Muscle of leg (tissue), 11 donors: ENCODE measurements around the gene TUBA4A. TPM values are rescaled to one million over a fixed set of nuclear protein-coding genes. Genes with fewer than 3 reads are reported as not detected.

Source experiments
- DNase-seq: peaks from one replicate; pipeline ENCODE4 v3.0.0; 2013
- H3K27ac ChIP-seq: one replicate; pipeline ENCODE4 v1.5.1; 2013; ENCODE audit warnings: mild to moderate bottlenecking, low read length, control low read depth
- H3K27me3 ChIP-seq: one replicate; pipeline ENCODE4 v1.6.1; 2013; ENCODE audit warnings: low read length; ENCODE audit not compliant: control insufficient read depth, insufficient read depth
- H3K36me3 ChIP-seq: one replicate; pipeline ENCODE4 v1.6.1; 2013; ENCODE audit warnings: low read length; ENCODE audit not compliant: control insufficient read depth, insufficient read depth
- H3K4me1 ChIP-seq: one replicate; pipeline ENCODE4 v1.6.1; 2013; ENCODE audit warnings: low read length; ENCODE audit not compliant: control insufficient read depth, insufficient read depth
- H3K4me3 ChIP-seq: one replicate; pipeline ENCODE4 v1.5.1; 2013; ENCODE audit warnings: low read length, control low read depth
- H3K9me3 ChIP-seq: replicated peaks from 2 replicates; pipeline ENCODE4 v1.6.1; 2013; ENCODE audit warnings: low read depth, low read length; ENCODE audit not compliant: control insufficient read depth
- WGBS: methylation state at CpG from one replicate; pipeline ENCODE4 v1.1.5; 2013; ENCODE audit warnings: missing lambda C conversion rate; ENCODE audit not compliant: insufficient coverage; 5-methylcytosine and 5-hydroxymethylcytosine counted together
- polyA plus RNA-seq, 8 donors: library from polyadenylated mRNA; unstranded; fragments of 120-200 nt; gene quantifications; one replicate each; pipeline versions ENCODE4 v1.2.1 to v1.2.3, GENCODE V29; 2013; ENCODE audit warnings: inconsistent platforms in 1 of 8, low replicate concordance in 1 of 8; ENCODE audit not compliant: insufficient read length in 8 of 8, insufficient read depth in 1 of 8
- total RNA-seq: library from RNA; stranded (reverse); fragments of 120-200 nt; gene quantifications from one replicate; pipeline ENCODE4 v1.2.4, GENCODE V29; 2013

TUBA4A gene
- total and polyA plus RNA-seq, 9 donors: 36.2 to 160 (median 98.5) TPM

GRCh38 chr2:219280651-219281050 is 26.9 kb upstream of the TUBA4A start:
- DNase-seq: no peak
- WGBS: 85% methylated on average over 2 of the region's 4 CpGs
- Histone ChIP-seq H3K4me1 (peaks cover 41% of the 10 kb centered on the region), H3K27me3 (no peaks in the 10 kb centered on the region), H3K4me3 (no peak overlapping the region), H3K27ac (no peak overlapping the region), H3K36me3 (peaks cover 50% of the 10 kb centered on the region), H3K9me3 (no peaks in the 10 kb centered on the region)

- Histone ChIP-seq H3K4me1 (peaks cover 35% of the 10 kb centered on the region), H3K36me3 (peaks cover 44% of the 10 kb centered on the region), H3K27ac (peak overlapping the region; percentile 97), H3K27me3 (no peaks in the 10 kb centered on the region), H3K4me3 (peak overlapping the region; percentile 75), H3K9me3 (no peaks in the 10 kb centered on the region)
- 35% methylated on average over 5 of the region's 12 CpGs for WGBS
- DNase-seq: no peak
Observed at GRCh38 chr2:219279916-219280516, 26.3 kb upstream of the TUBA4A start.

GRCh38 chr2:219279151-219279915 is 25.6 kb upstream of the TUBA4A start, which contains the start of gene DNAJB2:
DNAJB2 (plus strand) TSS chr2:219279366; CDS start chr2:219279834, 468 bp downstream.
- Histone ChIP-seq H3K4me3 (peak within 1 kb of the TSS; percentile 75), H3K27me3 (no peaks in the 10 kb centered on the region), H3K27ac (peak within 1 kb of the TSS; percentile 97), H3K4me1 (peaks cover 29% of the 10 kb centered on the region), H3K36me3 (peaks cover 37% of the 10 kb centered on the region), H3K9me3 (no peaks in the 10 kb centered on the region)
- DNase-seq: peak; percentile 99
- under 1% methylated on average over 47 of the region's 65 CpGs for WGBS

GRCh38 chr2:219278655-219279150 is 25.0 kb upstream of the TUBA4A start:
- Histone ChIP-seq H3K27me3 (no peaks in the 10 kb centered on the region), H3K36me3 (peaks cover 31% of the 10 kb centered on the region), H3K4me1 (peaks cover 35% of the 10 kb centered on the region), H3K27ac (peak overlapping the region; percentile 97), H3K9me3 (no peaks in the 10 kb centered on the region), H3K4me3 (peak overlapping the region; percentile 75)
- 0% methylated on average over 3 of the region's 9 CpGs for WGBS
- no peak for DNase-seq

- Histone ChIP-seq H3K27me3 (no peaks in the 10 kb centered on the region), H3K4me3 (no peak overlapping the region), H3K9me3 (no peaks in the 10 kb centered on the region), H3K27ac (peak overlapping the region; percentile 97), H3K4me1 (peaks cover 35% of the 10 kb centered on the region), H3K36me3 (peaks cover 25% of the 10 kb centered on the region)
- peak; percentile 90 for DNase-seq
- 15% methylated on average over 19 of the region's 25 CpGs for WGBS
Observed at GRCh38 chr2:219277703-219278654, 24.3 kb upstream of the TUBA4A start.

GRCh38 chr2:219274361-219274921 is 20.7 kb upstream of the TUBA4A start:
- peak overlapping the region; percentile 18 for H3K27ac ChIP-seq
- H3K36me3 ChIP-seq: no peaks in the 10 kb centered on the region
- DNase-seq: peak; percentile 53
- H3K4me3 ChIP-seq: no peak overlapping the region
- H3K9me3 ChIP-seq: no peaks in the 10 kb centered on the region
- H3K4me1 ChIP-seq: peaks cover 20% of the 10 kb centered on the region
- 10% methylated on average over 2 of the region's 6 CpGs for WGBS
- H3K27me3 ChIP-seq: peaks cover 15% of the 10 kb centered on the region

GRCh38 chr2:219273937-219274336 is 20.2 kb upstream of the TUBA4A start:
- Histone ChIP-seq H3K9me3 (no peaks in the 10 kb centered on the region), H3K27me3 (peaks cover 15% of the 10 kb centered on the region), H3K36me3 (no peaks in the 10 kb centered on the region), H3K27ac (peak overlapping the region; percentile 24), H3K4me1 (peaks cover 19% of the 10 kb centered on the region), H3K4me3 (no peak overlapping the region)
- no peak for DNase-seq
- 100% methylated on average over 2 of the region's 3 CpGs for WGBS

GRCh38 chr2:219272995-219273394 is 19.3 kb upstream of the TUBA4A start:
- no peak overlapping the region for H3K4me3 ChIP-seq
- peaks cover 15% of the 10 kb centered on the region for H3K27me3 ChIP-seq
- no peaks in the 10 kb centered on the region for H3K36me3 ChIP-seq
- no peak overlapping the region for H3K27ac ChIP-seq
- no CpG with 5 or more reads among the region's 2 CpGs for WGBS
- H3K4me1 ChIP-seq: peaks cover 10% of the 10 kb centered on the region
- H3K9me3 ChIP-seq: no peaks in the 10 kb centered on the region
- no peak for DNase-seq

GRCh38 chr2:219272356-219272755 is 18.6 kb upstream of the TUBA4A start:
- no peaks in the 10 kb centered on the region for H3K36me3 ChIP-seq
- WGBS: 76% methylated on average over 4 of the region's 4 CpGs
- peaks cover 15% of the 10 kb centered on the region for H3K27me3 ChIP-seq
- no peak overlapping the region for H3K4me3 ChIP-seq
- no peaks in the 10 kb centered on the region for H3K9me3 ChIP-seq
- no peak for DNase-seq
- H3K4me1 ChIP-seq: peaks cover 7% of the 10 kb centered on the region
- H3K27ac ChIP-seq: no peak overlapping the region
